HG03280 (cell line): ENCODE measurements around the gene RPL19.
"Not testable (repeated sequence)": the region's sequence is repeated elsewhere in the genome, so short reads cannot be mapped to it uniquely, and the experiment has no call there.

Source experiments
- ATAC-seq: cut with Tn5 transposase; IDR thresholded peaks from one replicate; pipeline ENCODE4 v1.9.1; 2021; ENCODE audit warnings: mild to moderate bottlenecking, moderate library complexity; ENCODE audit not compliant: unreplicated experiment

RPL19 gene

GRCh38 chr17:39200070-39200879 lies at the start of gene RPL19:
Gene RPL19 (plus strand): TSS chr17:39200283. CDS start chr17:39200345, 62 bp downstream.
- ATAC-seq: peak; percentile 66

GRCh38 chr17:39150795-39151149 lies 49.3 kb upstream of the RPL19 start:
- ATAC-seq: no peak

DNA sequence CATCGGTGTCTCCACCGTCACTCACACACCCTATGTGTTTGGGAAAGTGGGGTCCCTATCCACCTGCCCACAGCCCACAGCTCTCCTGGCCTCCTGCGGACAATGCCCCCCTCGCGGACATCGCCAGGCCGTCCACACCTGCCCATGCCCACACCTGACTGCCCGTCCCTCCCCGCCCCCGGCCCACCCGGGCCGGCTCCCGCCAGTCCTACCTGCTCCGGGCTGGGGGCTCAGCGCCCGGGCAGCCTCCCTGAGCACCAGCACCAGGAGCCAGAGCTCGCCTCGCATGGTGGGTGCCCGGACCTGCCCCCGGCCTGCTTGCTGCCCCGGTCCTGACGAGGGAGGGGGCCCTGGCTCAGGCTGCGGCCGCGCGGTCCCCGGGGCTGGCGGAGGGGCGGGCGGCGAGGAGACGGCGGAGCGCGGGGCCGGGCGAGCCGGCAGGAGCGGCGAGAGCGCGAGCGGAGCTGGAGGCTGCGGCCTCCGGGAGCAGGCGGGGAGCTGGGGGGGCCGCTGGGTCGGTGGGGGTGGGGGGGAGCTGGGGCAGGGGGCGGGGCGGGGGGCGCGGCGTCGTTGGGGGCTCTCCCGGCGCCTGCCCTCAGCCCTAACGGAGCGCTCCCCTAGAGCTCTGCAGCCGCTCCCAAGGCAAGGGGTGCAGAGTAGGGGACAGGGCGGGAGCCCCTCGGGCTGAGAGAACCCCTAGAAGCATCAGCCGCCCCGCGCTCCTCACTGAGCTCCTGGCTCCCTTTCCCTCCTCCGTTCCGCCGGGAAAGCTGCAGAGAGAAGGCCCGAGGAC lies 48.7 kb upstream of the RPL19 start, which contains the start of gene PLXDC1:
TSS of gene PLXDC1 (minus strand) at position 488 of the 793 bp plus-strand sequence. CDS start at position 288, 200 bp downstream.
- ATAC-seq: no peak

DNA sequence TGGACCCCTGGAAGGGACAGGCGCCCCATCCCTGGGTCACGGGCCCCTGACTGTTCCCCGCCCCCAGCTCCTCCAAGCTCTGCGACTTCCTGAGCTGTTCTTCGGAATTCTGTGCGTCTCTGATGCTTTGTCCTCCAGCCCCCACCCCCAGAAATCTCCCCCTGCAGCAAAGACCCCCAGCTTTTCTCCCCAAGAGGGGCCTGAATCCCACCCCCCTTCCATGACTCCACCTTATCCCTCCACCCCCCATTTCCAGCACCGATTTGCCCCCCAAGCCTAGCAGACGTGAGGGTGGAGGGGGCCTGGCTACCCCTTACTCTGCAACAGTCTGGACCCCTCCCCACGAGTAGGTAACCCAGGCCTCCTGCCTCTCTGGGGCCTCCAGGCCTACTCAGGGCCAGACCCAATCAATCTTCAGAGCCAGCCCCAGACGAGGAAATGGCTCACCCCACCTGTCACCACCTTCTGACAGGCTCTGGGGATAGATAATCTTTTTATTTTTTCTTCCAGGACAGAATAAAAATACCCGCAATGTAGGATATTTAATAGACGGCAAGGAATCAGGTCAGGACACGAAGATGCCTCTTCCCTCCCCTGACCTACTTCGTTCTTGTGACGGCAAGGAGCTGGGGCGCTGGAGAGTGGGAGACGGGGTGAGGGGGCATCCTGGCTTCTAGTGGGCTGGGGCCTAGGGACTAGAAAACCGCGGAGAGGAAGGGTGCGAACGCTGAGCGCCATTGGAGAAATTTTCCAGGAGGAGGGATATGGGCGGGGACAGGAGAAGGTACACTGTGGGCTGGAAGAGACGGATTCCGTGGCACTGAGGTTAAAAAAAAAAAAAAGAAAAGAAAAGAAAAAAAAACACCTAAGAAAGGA lies 47.9 kb upstream of the RPL19 start:
- ATAC-seq: no peak

DNA sequence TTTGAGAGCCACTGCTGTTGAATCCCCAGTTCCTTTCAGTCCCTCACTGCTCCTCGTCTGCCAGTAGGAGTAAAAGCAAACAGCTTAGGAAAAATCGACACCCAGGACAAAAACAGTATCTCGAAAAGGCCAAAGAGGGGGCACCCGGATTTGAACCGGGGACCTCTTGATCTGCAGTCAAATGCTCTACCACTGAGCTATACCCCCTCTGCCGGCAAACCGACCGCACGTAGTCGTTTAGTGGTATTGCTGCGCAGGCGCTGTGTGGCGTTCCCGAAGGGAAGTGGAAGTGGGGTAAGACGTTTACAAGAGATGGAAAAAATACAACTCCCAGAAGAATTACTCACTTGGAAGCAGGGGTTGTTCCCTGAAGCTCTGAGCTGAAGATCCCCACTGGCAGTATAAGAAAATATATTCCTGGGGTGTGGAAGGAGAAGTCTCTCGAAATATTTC lies 46.5 kb upstream of the RPL19 start:
- ATAC-seq: peak; percentile 51

DNA sequence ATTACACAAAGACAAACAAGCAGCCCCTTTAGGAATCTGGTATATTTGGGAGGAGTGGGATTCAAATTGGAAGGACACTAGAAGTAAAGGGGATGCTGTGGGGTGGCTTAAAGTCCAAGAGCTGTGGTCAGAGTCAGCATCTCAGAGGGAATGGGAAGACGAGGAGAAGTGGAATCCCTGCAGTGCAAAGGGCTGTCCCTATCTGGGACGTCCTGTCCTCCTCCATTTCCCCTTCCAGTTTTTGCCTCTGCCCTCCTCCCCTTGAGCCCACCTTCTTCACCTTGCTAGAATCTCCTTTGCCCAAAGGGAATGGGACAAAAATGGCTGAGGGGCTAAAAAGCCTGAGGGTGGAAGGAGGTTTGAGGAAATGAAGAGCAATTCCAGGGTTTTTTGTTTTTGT lies 44.4 kb upstream of the RPL19 start:
- no peak for ATAC-seq

GRCh38 chr17:39156491-39156890 lies 43.6 kb upstream of the RPL19 start:
- ATAC-seq: no peak

DNA sequence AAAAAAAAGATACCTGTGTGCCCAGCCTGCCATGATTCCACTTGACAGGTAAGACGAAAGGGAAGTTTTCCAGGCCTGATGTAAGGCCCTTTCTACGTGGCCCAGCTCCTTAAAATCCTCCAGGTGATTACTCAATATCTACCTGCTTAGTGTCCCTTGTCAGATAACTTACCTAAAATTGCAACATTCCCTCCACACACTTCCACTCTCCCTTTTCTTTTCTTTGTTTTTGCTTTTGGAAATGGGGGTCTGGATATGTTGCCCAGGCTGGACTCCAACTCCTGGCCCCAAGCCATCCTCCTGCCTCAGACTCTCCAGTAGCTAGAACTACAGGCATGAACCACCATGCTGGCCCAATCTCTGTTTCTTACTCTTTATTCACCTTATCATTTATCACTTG lies 41.5 kb upstream of the RPL19 start:
- ATAC-seq: no peak

GRCh38 chr17:39161962-39162361 lies 38.1 kb upstream of the RPL19 start:
- no peak for ATAC-seq

DNA sequence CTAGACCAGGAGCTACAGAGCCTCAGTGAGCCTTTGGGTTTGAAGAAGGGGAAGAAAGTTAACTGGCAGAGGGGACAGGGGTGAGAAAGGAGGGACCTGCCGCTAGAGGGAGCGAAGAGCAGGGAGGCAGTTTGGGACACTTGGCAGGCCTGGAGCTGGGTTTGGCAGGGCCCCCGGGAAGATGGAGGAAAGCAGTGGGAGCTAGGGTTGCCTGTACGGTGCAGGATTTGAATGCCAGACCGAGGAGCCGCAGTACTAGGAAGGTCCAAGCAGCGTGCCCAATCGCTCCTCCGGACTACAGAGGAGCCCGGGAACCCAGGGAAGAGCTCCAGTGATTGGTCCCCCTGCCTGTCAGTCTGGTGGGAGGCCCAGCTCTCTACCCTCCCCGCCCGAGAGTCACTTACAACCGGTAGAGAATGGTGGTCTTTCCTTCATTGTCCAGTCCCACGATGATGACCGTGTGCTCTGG lies 35.4 kb upstream of the RPL19 start:
- peak; percentile 78 for ATAC-seq

DNA sequence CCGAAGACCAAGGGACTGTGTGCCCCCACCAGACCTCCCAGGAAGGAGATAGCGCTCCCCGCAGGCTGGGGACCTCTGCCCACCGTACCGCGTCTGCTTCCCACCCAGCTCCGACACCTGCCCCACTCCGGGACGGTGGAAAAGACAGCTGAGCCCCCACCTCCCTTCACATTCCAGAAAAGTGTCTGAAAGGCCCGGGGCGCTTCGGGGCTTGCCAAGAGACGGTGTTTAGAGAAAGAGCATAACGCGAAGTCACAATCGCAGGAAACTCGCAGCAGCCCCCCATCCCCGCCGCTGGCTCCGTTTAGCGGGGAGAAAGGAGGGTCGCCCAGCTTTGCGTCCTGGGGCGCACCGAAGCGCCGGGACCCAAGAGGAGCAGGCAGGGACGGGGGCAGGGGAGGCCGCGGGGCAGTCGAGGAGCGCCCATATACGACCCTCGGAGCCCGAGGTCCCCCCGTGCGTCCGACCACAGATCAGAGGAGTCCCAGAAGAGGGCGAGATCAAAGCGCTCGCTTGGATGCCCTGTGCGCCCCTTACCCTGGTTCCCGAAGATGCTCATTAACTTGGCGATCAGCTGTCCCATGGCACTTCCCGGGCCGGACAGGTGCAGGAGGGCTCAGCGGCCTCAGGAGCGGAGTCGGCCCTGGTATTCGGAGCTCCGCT lies 34.8 kb upstream of the RPL19 start:
- ATAC-seq: no peak

DNA sequence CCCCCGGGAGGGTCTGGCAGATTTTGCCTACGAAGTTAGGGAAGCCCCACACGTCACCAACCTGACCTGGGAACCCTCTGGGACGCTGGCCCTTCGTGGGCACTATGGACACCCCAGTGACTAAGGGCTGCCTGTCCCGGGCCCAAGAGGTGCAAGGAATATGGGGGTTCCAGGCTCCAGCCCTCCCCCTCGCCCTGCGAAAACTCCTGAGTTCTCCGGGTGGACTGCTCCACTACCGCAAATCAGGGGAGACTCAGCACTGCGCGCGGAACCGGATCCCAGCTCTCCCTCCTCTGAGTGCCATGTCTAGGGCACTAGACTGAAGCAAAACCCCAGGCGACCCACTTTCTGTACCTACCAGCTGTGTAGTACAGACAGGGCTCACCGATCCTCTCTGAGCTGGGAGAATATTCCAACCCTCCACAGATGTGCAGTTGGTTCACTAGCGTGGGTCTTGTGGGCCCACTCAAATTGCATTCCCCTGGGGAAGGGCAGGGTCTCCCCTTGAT lies 34.2 kb upstream of the RPL19 start, which contains the start of gene ARL5C:
TSS of gene ARL5C (minus strand) at position 321 of the 509 bp plus-strand sequence. CDS start 401 bp downstream, outside the sequence.
- no peak for ATAC-seq

- no peak for ATAC-seq
These were observed 33.4 kb upstream of the RPL19 start for GRCh38 chr17:39166437-39167335.

- no peak for ATAC-seq
These were observed 32.6 kb upstream of the RPL19 start for GRCh38 chr17:39167476-39167875.

GRCh38 chr17:39168503-39168902 lies 31.6 kb upstream of the RPL19 start:
- ATAC-seq: not testable (repeated sequence)

DNA sequence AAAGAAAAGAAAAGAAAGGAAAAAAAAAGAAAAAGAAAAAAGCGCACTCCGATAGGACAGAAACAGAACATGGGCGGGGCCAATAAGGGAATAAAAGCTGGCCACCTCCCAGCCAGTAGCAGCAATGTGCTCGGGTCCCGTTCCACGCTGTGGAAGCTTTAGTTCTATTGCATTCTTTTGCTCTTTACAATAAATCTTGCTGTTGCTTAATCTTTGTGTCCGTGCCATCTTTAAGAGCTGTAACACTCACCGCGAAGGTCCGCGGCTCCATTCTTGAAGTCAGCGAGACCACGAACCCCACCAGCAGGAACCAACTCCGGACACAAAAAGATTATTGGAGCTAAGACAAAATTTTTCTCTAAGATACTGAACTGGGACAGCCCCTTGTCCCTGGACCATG lies 31.0 kb upstream of the RPL19 start:
- ATAC-seq: no peak

- ATAC-seq: no peak
These were observed 30.6 kb upstream of the RPL19 start for GRCh38 chr17:39169518-39169917.

GRCh38 chr17:39170109-39170508 lies 30.0 kb upstream of the RPL19 start:
- no peak for ATAC-seq

- ATAC-seq: no peak
These were observed 29.5 kb upstream of the RPL19 start for GRCh38 chr17:39170558-39170957.
